Body of pancreas (tissue), 4 donors: ENCODE data around the gene HAUS1. TPM values are rescaled to one million over a fixed set of nuclear protein-coding genes. Genes with fewer than 3 reads are reported as not detected.
"Not testable (repeated sequence)": the region's sequence is repeated elsewhere in the genome, so short reads cannot be mapped to it uniquely, and the experiment has no call there.

Source experiments
- ATAC-seq: fragments of 150-250 bp; one replicate; pipeline ENCODE4 v1.9.1; 2016
- DNase-seq, 4 donors: peaks; one replicate each; pipeline ENCODE4 v3.0.0-alpha.2; 2019
- H3K27ac ChIP-seq, 4 donors: fragments of 200-600 bp; sonication (generic); 1 replicate in 3 of 4; 2 replicates in 1 of 4; pipeline versions ENCODE4 v1.5.1 to v1.6.1; 2016 to 2019; ENCODE audit warnings: mild to moderate bottlenecking in 1 of 4, mixed read lengths in 1 of 4, moderate library complexity in 1 of 4
- H3K27me3 ChIP-seq, 2 donors: fragments of 200-600 bp; sonication (generic); one replicate each; pipeline ENCODE4 v1.6.0; 2016; ENCODE audit warnings: mild to moderate bottlenecking in 1 of 2
- H3K36me3 ChIP-seq, 2 donors: fragments of 200-600 bp; sonication (generic); replicated peaks in 1 of 2; 2 replicates each; pipeline ENCODE4 v1.5.1; 2016; ENCODE audit warnings: low read depth in 2 of 2; ENCODE audit not compliant: insufficient read depth in 1 of 2
- H3K4me1 ChIP-seq: fragments of 200-600 bp; sonication (generic); one replicate; pipeline ENCODE4 v1.6.0; 2016
- H3K4me3 ChIP-seq, 2 donors: fragments of 200-600 bp; sonication (generic); 1 replicate in 1 of 2; 2 replicates in 1 of 2; pipeline ENCODE4 v1.5.1; 2016 to 2019
- H3K9me3 ChIP-seq, 3 donors: fragments of 200-600 bp; sonication (generic); 1 replicate in 2 of 3; 2 replicates in 1 of 3; pipeline ENCODE4 v1.5.1; 2016
- POLR2A ChIP-seq, 3 donors: fragments of 450-650 bp; IDR thresholded peaks; one replicate each; pipeline ENCODE4 v1.6.1; 2016; ENCODE audit warnings: antibody characterized with exemption in 3 of 3, mild to moderate bottlenecking in 2 of 3
- WGBS, 2 donors: methylation state at CpG; one replicate each; pipeline ENCODE4 v1.1.5; 2017; 5-methylcytosine and 5-hydroxymethylcytosine counted together
- intact Hi-C: fragments of 100-400 bp; cut with DNase I; formaldehyde crosslinking; loops from one replicate; pipeline ENCODE4 v1.15.1; 2023
- total RNA-seq, 2 donors: library from RNA; depleted of rRNA; stranded (reverse); fragments of >200 nt; gene quantifications; one replicate each; pipeline ENCODE4 v1.1.0, GENCODE V29; 2016
- TF ChIP-seq, protein P1 (sequence below), 7 experiments: fragments of 450-650 bp in 4 of 7; fragments of 200-600 bp in 3 of 7; sonication (generic) in 3 of 7; IDR thresholded peaks; one replicate each; pipeline ENCODE4 v1.5.1; 2016 to 2019; ENCODE audit warnings: antibody characterized with exemption in 7 of 7

HAUS1 gene
- total RNA-seq, 2 donors from 2014 or later, result 6.0 to 13.2 TPM

DNA sequence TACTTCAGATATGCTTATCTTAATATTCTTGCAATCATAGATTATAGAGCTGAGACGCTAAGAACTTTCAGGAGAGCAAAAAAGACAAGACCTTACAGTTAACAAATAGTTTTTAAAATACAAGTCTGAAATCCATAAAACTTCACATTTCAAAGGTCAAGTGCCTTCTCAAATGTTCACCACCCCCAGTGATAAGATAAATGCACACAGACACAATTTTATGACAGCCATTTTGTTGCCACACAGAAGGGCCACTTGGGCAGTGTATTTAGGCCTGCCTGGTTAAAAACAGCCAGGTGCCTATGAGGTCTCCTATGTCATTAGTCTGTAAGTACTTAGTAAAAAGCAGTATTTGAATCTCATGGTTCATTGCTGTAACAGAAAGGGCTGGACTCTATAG is 24.0 kb upstream of the HAUS1 start:
- TF ChIP-seq POLR2A (IDR thresholded peaks at IDR 0.05), result no peak
- TF ChIP-seq, protein P1, sequence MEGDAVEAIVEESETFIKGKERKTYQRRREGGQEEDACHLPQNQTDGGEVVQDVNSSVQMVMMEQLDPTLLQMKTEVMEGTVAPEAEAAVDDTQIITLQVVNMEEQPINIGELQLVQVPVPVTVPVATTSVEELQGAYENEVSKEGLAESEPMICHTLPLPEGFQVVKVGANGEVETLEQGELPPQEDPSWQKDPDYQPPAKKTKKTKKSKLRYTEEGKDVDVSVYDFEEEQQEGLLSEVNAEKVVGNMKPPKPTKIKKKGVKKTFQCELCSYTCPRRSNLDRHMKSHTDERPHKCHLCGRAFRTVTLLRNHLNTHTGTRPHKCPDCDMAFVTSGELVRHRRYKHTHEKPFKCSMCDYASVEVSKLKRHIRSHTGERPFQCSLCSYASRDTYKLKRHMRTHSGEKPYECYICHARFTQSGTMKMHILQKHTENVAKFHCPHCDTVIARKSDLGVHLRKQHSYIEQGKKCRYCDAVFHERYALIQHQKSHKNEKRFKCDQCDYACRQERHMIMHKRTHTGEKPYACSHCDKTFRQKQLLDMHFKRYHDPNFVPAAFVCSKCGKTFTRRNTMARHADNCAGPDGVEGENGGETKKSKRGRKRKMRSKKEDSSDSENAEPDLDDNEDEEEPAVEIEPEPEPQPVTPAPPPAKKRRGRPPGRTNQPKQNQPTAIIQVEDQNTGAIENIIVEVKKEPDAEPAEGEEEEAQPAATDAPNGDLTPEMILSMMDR (IDR thresholded peaks at IDR 0.05), result no peak
- H3K27ac ChIP-seq, result no peak overlapping the region
- intact Hi-C loops, result no loop called here
- peaks cover 10 to 26% of the 10 kb centered on the region in 2 donors for H3K36me3 ChIP-seq
- H3K4me1 ChIP-seq, result no peaks in the 10 kb centered on the region
- no peaks in the 10 kb centered on the region for H3K9me3 ChIP-seq
- no peaks in the 10 kb centered on the region for H3K27me3 ChIP-seq
- no peak for ATAC-seq
- 52 to 63% methylated on average over 1 of the region's 1 CpG for WGBS, 2 donors
- DNase-seq, result no peak
- H3K4me3 ChIP-seq, result no peak overlapping the region

DNA sequence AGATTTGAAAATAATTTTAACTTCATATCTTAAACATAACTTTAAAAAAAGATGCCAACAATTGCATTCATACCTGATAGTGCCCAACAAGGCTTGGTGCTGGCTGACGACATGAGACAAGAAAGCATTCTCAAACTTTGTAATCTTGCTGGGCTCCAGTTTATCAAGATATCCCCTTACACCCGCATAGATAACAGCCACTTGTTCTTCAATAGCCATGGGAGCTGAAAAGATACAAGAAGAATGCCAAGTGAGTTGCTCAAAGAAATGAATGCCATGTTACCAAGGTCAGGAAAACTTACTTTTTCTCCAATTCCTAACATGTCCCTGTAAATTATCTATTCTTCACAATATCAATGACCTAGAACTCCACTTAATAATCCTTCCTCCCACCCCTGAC is 19.8 kb upstream of the HAUS1 start:
- WGBS, 2 donors, result 62 to 63% methylated on average over 2 of the region's 2 CpGs
- DNase-seq (no peak), ATAC-seq (no peak)
- intact Hi-C loops, result no loop called here
- Histone ChIP-seq H3K36me3 (peaks cover 25 to 63% of the 10 kb centered on the region in 2 donors), H3K27ac (no peak overlapping the region), H3K9me3 (no peaks in the 10 kb centered on the region), H3K4me1 (no peaks in the 10 kb centered on the region), H3K27me3 (no peaks in the 10 kb centered on the region), H3K4me3 (no peak overlapping the region)
- TF ChIP-seq, protein P1 (IDR thresholded peaks at IDR 0.05), result no peak
- no peak for TF ChIP-seq POLR2A (IDR thresholded peaks at IDR 0.05)

DNA sequence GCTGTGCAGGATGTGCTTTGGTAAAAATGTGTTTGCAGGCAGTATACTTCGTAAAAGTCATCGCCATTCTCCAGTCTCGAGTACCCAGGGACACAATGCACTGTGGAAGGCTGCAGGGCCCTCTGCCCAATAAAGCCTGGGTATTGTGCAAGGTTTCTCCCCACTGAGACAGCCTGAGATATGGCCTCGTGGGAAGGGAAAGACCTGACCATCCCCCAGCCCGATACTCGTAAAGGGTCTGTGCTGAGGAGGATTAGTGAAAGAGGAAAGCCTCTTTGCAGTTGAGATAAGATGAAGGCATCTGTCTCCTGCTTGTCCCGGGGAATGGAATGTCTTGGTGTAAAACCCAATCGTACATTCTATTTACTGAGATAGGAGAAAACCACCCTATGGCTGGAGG is 15.7 kb upstream of the HAUS1 start:
- intact Hi-C loops, ATAC-seq: not testable (repeated sequence)
- H3K36me3 ChIP-seq, result peaks cover 40 to 67% of the 10 kb centered on the region in 2 donors

DNA sequence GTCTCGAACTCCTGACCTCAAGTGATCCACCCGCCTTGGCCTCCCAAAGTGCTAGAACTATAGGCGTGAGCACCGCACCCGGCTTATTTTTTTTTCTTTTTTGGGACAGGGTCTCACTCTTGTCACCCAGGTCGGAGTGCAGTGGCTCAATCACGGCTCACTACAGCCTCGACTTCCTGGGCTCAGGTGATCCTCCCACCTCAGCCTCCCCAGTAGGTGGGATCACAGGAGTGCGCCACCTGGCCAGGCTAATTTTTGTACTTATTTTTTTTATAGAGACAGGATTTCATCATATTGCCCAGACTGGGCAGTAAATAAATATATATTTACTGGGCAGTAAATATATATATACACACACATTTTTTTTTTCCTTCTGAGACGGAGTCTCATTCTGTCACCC is 8.7 kb upstream of the HAUS1 start:
- intact Hi-C loops, result no loop called here
- Histone ChIP-seq H3K4me3 (no peak overlapping the region), H3K4me1 (peaks cover 25% of the 10 kb centered on the region), H3K27me3 (no peaks in the 10 kb centered on the region), H3K36me3 (peaks cover 11 to 17% of the 10 kb centered on the region in 2 donors), H3K27ac (no peak overlapping the region), H3K9me3 (no peaks in the 10 kb centered on the region)
- 98% methylated on average over 10 of the region's 10 CpGs for WGBS, 2 donors
- DNase-seq (no peak), ATAC-seq (no peak)
- TF ChIP-seq POLR2A (IDR thresholded peaks at IDR 0.05), result no peak
- TF ChIP-seq, protein P1 (IDR thresholded peaks at IDR 0.05), result no peak

More for the DNA sequence above, 15.7 kb upstream of the HAUS1 start:
- not testable (repeated sequence) for H3K27me3 ChIP-seq, H3K9me3 ChIP-seq, DNase-seq, H3K27ac ChIP-seq, H3K4me3 ChIP-seq, H3K4me1 ChIP-seq
- 76 to 83% methylated on average over 8 of the region's 8 CpGs for WGBS, 2 donors

DNA sequence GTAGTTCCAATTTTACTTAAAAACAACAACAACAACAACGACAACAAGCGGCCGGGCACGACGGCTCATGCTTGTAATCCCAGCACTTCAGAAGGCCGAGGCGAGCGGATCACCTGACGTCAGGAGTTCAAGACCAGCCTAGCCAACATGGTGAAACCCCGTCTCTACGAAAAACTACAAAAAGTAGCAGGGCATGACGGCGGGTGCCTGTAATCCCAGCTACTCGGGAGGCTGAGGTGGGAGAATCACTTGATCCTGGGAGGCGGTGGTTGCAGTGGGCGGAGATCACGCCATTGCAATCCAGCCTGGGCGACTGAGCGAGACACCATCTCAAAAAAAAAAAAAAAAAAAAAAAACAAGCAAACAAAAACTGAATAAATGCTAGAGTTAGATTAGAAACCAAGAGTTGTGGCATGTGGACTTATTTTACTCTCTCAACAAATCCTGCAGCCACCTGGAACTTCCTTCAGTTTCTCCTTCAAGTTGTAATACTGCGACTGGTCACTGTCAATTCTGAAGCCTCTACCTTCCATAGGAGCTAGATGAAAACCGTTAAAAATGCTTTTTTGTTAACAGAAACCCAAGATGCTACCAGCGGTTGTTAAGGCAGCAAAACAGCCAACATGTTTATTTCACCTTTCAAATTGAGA is 7.4 kb upstream of the HAUS1 start:
- H3K27ac ChIP-seq, result peak overlapping the region in 3 of 4 donors; percentile 90 to 93 (median 91)
- WGBS, 2 donors, result 22 to 32% methylated on average over 22 of the region's 22 CpGs
- H3K36me3 ChIP-seq, result peaks cover under 1 to 7% of the 10 kb centered on the region in 2 donors
- no peaks in the 10 kb centered on the region for H3K27me3 ChIP-seq
- intact Hi-C loops, result no loop called here
- TF ChIP-seq, protein P1 (IDR thresholded peaks at IDR 0.05), result no peak
- no peak for TF ChIP-seq POLR2A (IDR thresholded peaks at IDR 0.05)
- peaks cover 25% of the 10 kb centered on the region for H3K4me1 ChIP-seq
- peak overlapping the region in 1 of 2 donors; percentile 100 for H3K4me3 ChIP-seq
- ATAC-seq, result no peak
- H3K9me3 ChIP-seq, result no peaks in the 10 kb centered on the region
- DNase-seq, result no peak
